ENCODE data around the gene CMAS. TPM values are rescaled to one million over a fixed set of nuclear protein-coding genes. Genes with fewer than 3 reads are reported as not detected.
"Not testable (repeated sequence)": the region's sequence is repeated elsewhere in the genome, so short reads cannot be mapped to it uniquely, and the experiment has no call there.

CMAS gene
- total RNA-seq, 4 donors from 2014 or later = 22.0 to 32.9 (median 28.9) TPM

- no peak for TF ChIP-seq CTCF (IDR thresholded peaks at IDR 0.05)
- no peak for TF ChIP-seq POLR2A (IDR thresholded peaks at IDR 0.05)
- no peak overlapping the region for H3K4me3 ChIP-seq (ENCODE audit: low read depth, poor library complexity, severe bottlenecking)
- WGBS, 2 donors = 55 to 61% methylated on average over 7 of the region's 7 CpGs
- DNase-seq (ENCODE audit: low spot score in 2 of 2) = no peak
- intact Hi-C loops (cut with DNase I; ENCODE audit: low total_unique reads) = no loop called here
These were observed 31.8 kb upstream of the CMAS start for GRCh38 chr12:22014041-22014782.

DNA sequence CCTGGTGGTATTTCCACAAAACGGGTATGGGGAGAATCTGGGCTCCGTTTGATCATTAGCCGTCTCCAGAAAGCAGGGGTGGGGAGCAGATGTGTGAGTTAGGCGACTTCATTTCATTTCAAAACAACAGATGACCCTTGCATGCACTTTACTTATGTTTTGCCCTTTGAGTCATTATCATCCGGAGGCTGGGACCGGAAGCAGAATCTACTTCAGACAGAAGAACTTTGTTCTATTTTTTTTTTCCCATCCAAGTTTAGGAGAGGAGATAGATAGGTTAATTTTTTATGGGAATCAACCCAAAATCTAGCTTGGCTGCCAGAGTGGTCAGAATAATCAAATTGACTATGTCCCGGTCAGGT, 31.3 kb upstream of the CMAS start:
- 56 to 61% methylated on average over 7 of the region's 7 CpGs for WGBS, 2 donors
- intact Hi-C loops (cut with DNase I; ENCODE audit: low total_unique reads) = no loop called here
- no peak overlapping the region for H3K4me3 ChIP-seq (ENCODE audit: low read depth, poor library complexity, severe bottlenecking)
- DNase-seq (ENCODE audit: low spot score in 2 of 2) = no peak
- TF ChIP-seq CTCF (IDR thresholded peaks at IDR 0.05) = no peak
- no peak for TF ChIP-seq POLR2A (IDR thresholded peaks at IDR 0.05)

DNA sequence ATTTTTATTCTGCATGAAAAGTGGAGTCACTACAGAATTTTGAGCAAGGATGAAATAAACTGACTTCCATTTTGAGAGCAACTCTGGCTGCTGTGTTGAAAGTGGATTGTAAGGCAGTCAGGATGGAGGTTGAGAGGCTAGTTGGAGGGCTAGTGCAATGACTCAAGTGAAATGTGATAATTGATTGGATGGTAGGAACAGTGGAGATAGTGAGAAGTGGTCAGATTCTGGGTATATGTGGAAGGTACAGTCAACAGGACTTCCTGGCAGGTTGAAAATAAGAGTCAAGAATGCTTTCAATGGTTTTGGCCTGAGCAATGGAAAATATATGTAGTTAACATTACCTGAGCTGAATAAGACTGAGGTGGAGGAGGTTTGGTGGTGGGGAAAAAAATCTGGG, 29.0 kb upstream of the CMAS start:
- TF ChIP-seq POLR2A (IDR thresholded peaks at IDR 0.05) = no peak
- no peak for TF ChIP-seq CTCF (IDR thresholded peaks at IDR 0.05)
- intact Hi-C loops (cut with DNase I; ENCODE audit: low total_unique reads) = no loop called here
- no peak for DNase-seq (ENCODE audit: low spot score in 2 of 2)
- H3K4me3 ChIP-seq (ENCODE audit: low read depth, poor library complexity, severe bottlenecking) = no peak overlapping the region

DNA sequence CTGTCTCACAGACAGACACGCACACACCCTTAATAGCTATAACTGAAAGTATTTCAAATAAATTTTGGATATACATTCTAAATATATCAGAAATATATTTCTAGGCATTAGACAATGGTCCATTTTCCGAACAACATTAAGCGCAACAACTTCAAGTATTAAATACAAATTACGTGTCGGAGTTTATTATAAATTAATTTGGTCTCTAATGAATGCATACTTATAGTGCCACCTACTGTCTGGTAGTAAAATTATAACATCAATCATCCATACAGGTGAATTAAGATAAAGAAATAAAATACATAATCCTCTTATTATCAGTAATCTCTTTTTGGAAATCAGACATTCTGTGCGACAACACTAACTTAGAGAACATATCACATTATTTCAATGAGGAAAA, 27.2 kb upstream of the CMAS start:
- H3K4me3 ChIP-seq (ENCODE audit: low read depth, poor library complexity, severe bottlenecking) = no peak overlapping the region
- TF ChIP-seq CTCF (IDR thresholded peaks at IDR 0.05) (no peak), POLR2A (IDR thresholded peaks at IDR 0.05) (no peak)
- 24 to 43% methylated on average over 6 of the region's 6 CpGs for WGBS, 2 donors
- intact Hi-C loops (cut with DNase I; ENCODE audit: low total_unique reads) = no loop called here
- DNase-seq (ENCODE audit: low spot score in 2 of 2) = no peak

DNA sequence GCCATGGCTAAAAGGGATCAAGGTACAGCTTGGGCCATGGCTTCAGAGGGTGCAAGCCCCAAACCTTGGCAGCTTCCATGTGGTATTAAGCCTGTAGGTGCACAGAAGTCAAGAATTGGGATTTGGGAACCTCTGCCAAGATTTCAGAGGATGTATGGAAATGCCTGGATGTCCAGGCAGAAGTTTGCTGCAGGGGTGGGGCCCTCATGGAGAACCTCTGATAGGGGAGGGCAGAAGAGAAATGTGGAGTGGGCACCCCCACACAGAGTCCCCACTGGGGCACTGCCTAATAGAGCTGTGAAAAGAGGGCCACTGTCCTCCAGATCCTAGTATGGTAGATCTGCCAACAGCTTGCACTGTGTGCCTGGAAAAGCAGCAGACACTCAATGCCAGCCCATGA, 22.5 kb upstream of the CMAS start:
- DNase-seq (ENCODE audit: low spot score in 2 of 2); intact Hi-C loops (cut with DNase I; ENCODE audit: low total_unique reads): not testable (repeated sequence)

DNA sequence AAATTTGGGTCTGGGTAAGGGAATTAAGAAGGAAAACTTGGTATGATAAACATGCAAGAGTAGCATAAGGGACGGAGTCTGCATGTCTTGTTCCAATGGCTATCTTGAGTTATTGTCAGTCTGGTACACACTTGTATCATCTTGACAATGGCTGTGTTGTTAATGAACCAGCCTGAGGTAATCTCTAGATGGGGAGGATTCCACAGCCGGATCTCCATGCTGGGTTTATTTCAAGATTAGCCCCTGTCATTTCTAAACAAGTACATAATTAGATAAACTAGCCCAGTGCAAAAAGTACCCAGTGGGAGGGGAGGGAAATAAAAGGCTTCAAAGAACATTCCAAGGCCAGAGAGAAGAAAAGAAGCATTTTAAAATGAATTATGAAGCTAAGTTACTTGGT, 16.5 kb upstream of the CMAS start:
- 64 to 69% methylated on average over 2 of the region's 2 CpGs for WGBS, 2 donors
- H3K4me3 ChIP-seq (ENCODE audit: low read depth, poor library complexity, severe bottlenecking) = no peak overlapping the region
- DNase-seq (ENCODE audit: low spot score in 2 of 2) = no peak
- intact Hi-C loops (cut with DNase I; ENCODE audit: low total_unique reads) = no loop called here
- TF ChIP-seq POLR2A (IDR thresholded peaks at IDR 0.05) (no peak), CTCF (IDR thresholded peaks at IDR 0.05) (no peak)

More for the DNA sequence above, 22.5 kb upstream of the CMAS start:
- H3K4me3 ChIP-seq (ENCODE audit: low read depth, poor library complexity, severe bottlenecking) = not testable (repeated sequence)

All from lower leg skin (tissue), 4 donors.